GM23338 (cell line): ENCODE results near the gene EVI5. TPM values are rescaled to one million over a fixed set of nuclear protein-coding genes. Genes with fewer than 3 reads are reported as not detected.

Source experiments
- ATAC-seq: fragments of 200-7000 bp; cut with Tn5 transposase; 3 replicates; pipeline ENCODE4 v1.9.1; 2020
- DNase-seq: peaks from one replicate; pipeline ENCODE4 v3.0.0-alpha.2; 2015; ENCODE audit warnings: low spot score
- H2AFZ ChIP-seq: fragments of 200-600 bp; sonication (generic); 2 replicates; pipeline ENCODE4 v1.8.0; 2016; ENCODE audit warnings: antibody characterized with exemption, mild to moderate bottlenecking, moderate library complexity
- H3F3A ChIP-seq: fragments of 200-600 bp; sonication (generic); replicated peaks from 2 replicates; pipeline ENCODE4 v1.8.0; 2017; ENCODE audit warnings: antibody characterized with exemption, mixed run types, low read depth
- H3K27ac ChIP-seq: fragments of 200-600 bp; sonication (generic); 2 replicates; pipeline ENCODE4 v1.6.1; 2016; ENCODE audit warnings: low read depth
- H3K27me3 ChIP-seq: fragments of 200-600 bp; sonication (generic); 2 replicates; pipeline ENCODE4 v1.8.0; 2016; ENCODE audit warnings: mild to moderate bottlenecking, mixed run types, moderate library complexity; ENCODE audit not compliant: insufficient read depth
- H3K36me3 ChIP-seq: fragments of 200-600 bp; sonication (generic); 2 replicates; pipeline ENCODE4 v1.8.0; 2016; ENCODE audit warnings: mild to moderate bottlenecking; ENCODE audit not compliant: insufficient read depth
- H3K4me1 ChIP-seq: fragments of 200-600 bp; sonication (generic); 2 replicates; pipeline ENCODE4 v1.8.0; 2016; ENCODE audit warnings: mild to moderate bottlenecking, moderate library complexity; ENCODE audit not compliant: insufficient read depth
- H3K4me2 ChIP-seq: fragments of 200-600 bp; sonication (generic); 2 replicates; pipeline ENCODE4 v1.7.1; 2017; ENCODE audit warnings: mixed run types
- H3K4me3 ChIP-seq: fragments of 200-600 bp; sonication (generic); 2 replicates; pipeline ENCODE4 v1.6.1; 2016; ENCODE audit warnings: mixed run types
- H3K79me2 ChIP-seq: fragments of 200-600 bp; sonication (generic); replicated peaks from 2 replicates; pipeline ENCODE4 v1.8.0; 2017; ENCODE audit warnings: mild to moderate bottlenecking; ENCODE audit not compliant: insufficient read depth
- H3K9me2 ChIP-seq: fragments of 200-600 bp; sonication (generic); 2 replicates; pipeline ENCODE4 v1.8.0; 2017; ENCODE audit not compliant: insufficient read depth
- H4K20me1 ChIP-seq: fragments of 200-600 bp; sonication (generic); replicated peaks from 2 replicates; pipeline ENCODE4 v1.8.0; 2017; ENCODE audit warnings: mild to moderate bottlenecking; ENCODE audit not compliant: insufficient read depth
- H3K27ac Mint-ChIP-seq: 2 replicates; pipeline ENCODE4 v1.8.0; 2020; ENCODE audit warnings: inconsistent platforms, mild to moderate bottlenecking, moderate library complexity, mixed read lengths
- H3K27me3 Mint-ChIP-seq: 3 replicates; pipeline ENCODE4 v1.8.0; 2022; ENCODE audit warnings: low read depth, mild to moderate bottlenecking, moderate library complexity, mixed read lengths, inconsistent platforms; ENCODE audit not compliant: insufficient read depth, poor library complexity
- H3K36me3 Mint-ChIP-seq: 3 replicates; pipeline ENCODE4 v1.8.0; 2021; ENCODE audit warnings: low read depth, mild to moderate bottlenecking, inconsistent platforms, moderate library complexity, mixed read lengths
- H3K4me1 Mint-ChIP-seq: 3 replicates; pipeline ENCODE4 v1.8.0; 2020; ENCODE audit warnings: mild to moderate bottlenecking, inconsistent platforms, mixed read lengths
- H3K4me3 Mint-ChIP-seq: 3 replicates; pipeline ENCODE4 v1.8.0; 2021; ENCODE audit warnings: moderate library complexity, mild to moderate bottlenecking, inconsistent platforms, mixed read lengths
- H3K9me3 Mint-ChIP-seq: 3 replicates; pipeline ENCODE4 v1.8.0; 2020; ENCODE audit warnings: moderate library complexity, mild to moderate bottlenecking, inconsistent platforms, mixed read lengths
- CREB1 ChIP-seq: fragments of 250-450 bp; sonication (Bioruptor Pico); IDR thresholded peaks from 2 replicates; pipeline ENCODE4 v1.5.0; 2020; ENCODE audit warnings: low read depth, mild to moderate bottlenecking, moderate library complexity
- CTCF ChIP-seq, 2 experiments: fragments of 200-600 bp in 1 of 2; sonication (generic) in 1 of 2; conservative IDR thresholded peaks; 2 replicates each; pipeline versions ENCODE4 v1.5.1 to v1.6.1; 2016 to 2017; ENCODE audit warnings: antibody characterized with exemption in 2 of 2, low read depth in 2 of 2, mild to moderate bottlenecking in 2 of 2, moderate library complexity in 1 of 2
- EZH2 ChIP-seq: fragments of 200-600 bp; sonication (generic); IDR thresholded peaks from one replicate; pipeline ENCODE4 v1.8.0; 2017; ENCODE audit warnings: antibody characterized with exemption, mild to moderate bottlenecking, low read depth; ENCODE audit not compliant: unreplicated experiment
- EZH2phosphoT487 ChIP-seq: fragments of 200-600 bp; sonication (generic); IDR thresholded peaks from one replicate; pipeline ENCODE4 v1.8.1; 2018; ENCODE audit warnings: antibody characterized with exemption; ENCODE audit not compliant: unreplicated experiment
- JUNB ChIP-seq: IDR thresholded peaks from one replicate; pipeline ENCODE4 v1.6.1; 2016; ENCODE audit warnings: antibody characterized with exemption; ENCODE audit not compliant: unreplicated experiment
- NANOG ChIP-seq: IDR thresholded peaks from 2 replicates; pipeline ENCODE4 v1.6.1; 2016; ENCODE audit warnings: antibody characterized with exemption, borderline replicate concordance
- POLR2AphosphoS5 ChIP-seq: IDR thresholded peaks from 2 replicates; pipeline ENCODE4 v1.6.1; 2016; ENCODE audit warnings: antibody characterized with exemption, low read depth
- REST ChIP-seq: IDR thresholded peaks from one replicate; pipeline ENCODE4 v1.6.1; 2018; ENCODE audit warnings: antibody characterized with exemption; ENCODE audit not compliant: unreplicated experiment
- STAT1 ChIP-seq: IDR thresholded peaks from one replicate; pipeline ENCODE4 v1.6.1; 2016; ENCODE audit warnings: antibody characterized with exemption; ENCODE audit not compliant: unreplicated experiment
- ZNF114 ChIP-seq: fragments of 250-450 bp; sonication (Bioruptor Pico); IDR thresholded peaks from 2 replicates; pipeline ENCODE4 v1.5.0; 2020; ENCODE audit warnings: mild to moderate bottlenecking, moderate library complexity
- ZNF331 ChIP-seq: fragments of 250-450 bp; sonication (Bioruptor Pico); IDR thresholded peaks from 2 replicates; pipeline ENCODE4 v1.5.0; 2020; ENCODE audit warnings: low read depth, mild to moderate bottlenecking, moderate library complexity
- polyA plus RNA-seq: library from polyadenylated mRNA; unstranded; fragments of >200 nt; fragmentation: Nextera tagmentation; extraction: Ambion mirVana; gene quantifications from 2 replicates; pipeline ENCODE4 v1.2.1, GENCODE V29; 2016
- total RNA-seq: library from RNA; depleted of rRNA; stranded (reverse); fragments of >200 nt; shearing (Covaris generic); gene quantifications from 2 replicates; pipeline ENCODE4 v1.2.3, GENCODE V29; 2014
- TF ChIP-seq, protein P1 (sequence below): IDR thresholded peaks from 2 replicates; pipeline ENCODE4 v1.6.1; 2016; ENCODE audit warnings: antibody characterized with exemption
- TF ChIP-seq, protein P2 (sequence below): fragments of 250-450 bp; sonication (Bioruptor Pico); IDR thresholded peaks from 2 replicates; pipeline ENCODE4 v1.5.0; 2020; ENCODE audit warnings: mild to moderate bottlenecking, moderate library complexity

The EVI5 gene
- total and polyA plus RNA-seq, 2 experiments from 2014 or later, result 15.6 to 24.8 TPM

DNA sequence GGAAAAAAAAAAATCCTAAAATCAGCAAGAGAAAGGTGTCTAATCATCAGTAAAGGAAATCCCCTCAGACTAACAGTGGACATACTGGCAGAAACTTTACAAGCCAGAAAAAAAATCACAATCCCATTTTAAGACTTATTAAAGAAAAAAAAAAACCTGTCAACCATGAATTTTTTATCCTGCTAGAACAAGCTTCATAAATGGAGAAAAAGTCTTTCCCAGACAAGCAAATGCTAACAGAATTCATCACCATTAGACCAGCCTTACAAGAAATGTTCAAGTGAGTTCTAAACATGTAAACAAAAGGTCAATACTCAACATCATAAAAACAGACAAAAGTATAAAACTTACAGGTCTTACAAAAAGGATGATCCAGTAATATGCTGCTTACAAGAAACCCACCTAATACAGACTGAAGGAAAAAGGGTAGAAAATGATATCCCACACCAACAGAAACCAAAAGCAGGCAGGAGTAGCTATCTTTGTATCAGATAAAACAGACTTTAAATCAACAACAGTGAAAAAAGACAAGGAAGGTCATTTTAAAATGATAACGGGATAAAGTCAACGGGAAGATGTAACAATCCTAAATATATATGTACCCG, 129.6 kb downstream of the EVI5 start:
- no peaks in the 10 kb centered on the region for H3K27me3 ChIP-seq
- H3K36me3 ChIP-seq, result no peaks in the 10 kb centered on the region
- no peak overlapping the region for H3K4me2 ChIP-seq
- no peaks in the 10 kb centered on the region for H4K20me1 ChIP-seq
- Mint-ChIP-seq H3K4me1 (no peaks in the 10 kb centered on the region), H3K36me3 (peaks cover 34% of the 10 kb centered on the region), H3K27me3 (peaks cover 2% of the 10 kb centered on the region), H3K27ac (no peak overlapping the region), H3K4me3 (no peak overlapping the region), H3K9me3 (peaks cover 22% of the 10 kb centered on the region; the same call in 2 of the 3 replicates)
- DNase-seq, result no peak
- no peaks in the 10 kb centered on the region for H3K79me2 ChIP-seq
- H3F3A ChIP-seq, result no peaks in the 10 kb centered on the region
- H2AFZ ChIP-seq, result no peak overlapping the region
- TF ChIP-seq POLR2AphosphoS5 (no peak), NANOG (no peak), EZH2phosphoT487 (no peak), ZNF114 (CRISPR knock-in tag) (no peak), EZH2 (no peak), STAT1 (no peak), CTCF (conservative IDR thresholded peaks at IDR 0.05; ENCODE audit: low read depth in 2 of 2) (no peak), ZNF331 (no peak), JUNB (no peak), CREB1 (no peak), REST (no peak)
- TF ChIP-seq, protein P1, sequence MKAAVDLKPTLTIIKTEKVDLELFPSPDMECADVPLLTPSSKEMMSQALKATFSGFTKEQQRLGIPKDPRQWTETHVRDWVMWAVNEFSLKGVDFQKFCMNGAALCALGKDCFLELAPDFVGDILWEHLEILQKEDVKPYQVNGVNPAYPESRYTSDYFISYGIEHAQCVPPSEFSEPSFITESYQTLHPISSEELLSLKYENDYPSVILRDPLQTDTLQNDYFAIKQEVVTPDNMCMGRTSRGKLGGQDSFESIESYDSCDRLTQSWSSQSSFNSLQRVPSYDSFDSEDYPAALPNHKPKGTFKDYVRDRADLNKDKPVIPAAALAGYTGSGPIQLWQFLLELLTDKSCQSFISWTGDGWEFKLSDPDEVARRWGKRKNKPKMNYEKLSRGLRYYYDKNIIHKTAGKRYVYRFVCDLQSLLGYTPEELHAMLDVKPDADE, result no peak
- TF ChIP-seq, protein P2, sequence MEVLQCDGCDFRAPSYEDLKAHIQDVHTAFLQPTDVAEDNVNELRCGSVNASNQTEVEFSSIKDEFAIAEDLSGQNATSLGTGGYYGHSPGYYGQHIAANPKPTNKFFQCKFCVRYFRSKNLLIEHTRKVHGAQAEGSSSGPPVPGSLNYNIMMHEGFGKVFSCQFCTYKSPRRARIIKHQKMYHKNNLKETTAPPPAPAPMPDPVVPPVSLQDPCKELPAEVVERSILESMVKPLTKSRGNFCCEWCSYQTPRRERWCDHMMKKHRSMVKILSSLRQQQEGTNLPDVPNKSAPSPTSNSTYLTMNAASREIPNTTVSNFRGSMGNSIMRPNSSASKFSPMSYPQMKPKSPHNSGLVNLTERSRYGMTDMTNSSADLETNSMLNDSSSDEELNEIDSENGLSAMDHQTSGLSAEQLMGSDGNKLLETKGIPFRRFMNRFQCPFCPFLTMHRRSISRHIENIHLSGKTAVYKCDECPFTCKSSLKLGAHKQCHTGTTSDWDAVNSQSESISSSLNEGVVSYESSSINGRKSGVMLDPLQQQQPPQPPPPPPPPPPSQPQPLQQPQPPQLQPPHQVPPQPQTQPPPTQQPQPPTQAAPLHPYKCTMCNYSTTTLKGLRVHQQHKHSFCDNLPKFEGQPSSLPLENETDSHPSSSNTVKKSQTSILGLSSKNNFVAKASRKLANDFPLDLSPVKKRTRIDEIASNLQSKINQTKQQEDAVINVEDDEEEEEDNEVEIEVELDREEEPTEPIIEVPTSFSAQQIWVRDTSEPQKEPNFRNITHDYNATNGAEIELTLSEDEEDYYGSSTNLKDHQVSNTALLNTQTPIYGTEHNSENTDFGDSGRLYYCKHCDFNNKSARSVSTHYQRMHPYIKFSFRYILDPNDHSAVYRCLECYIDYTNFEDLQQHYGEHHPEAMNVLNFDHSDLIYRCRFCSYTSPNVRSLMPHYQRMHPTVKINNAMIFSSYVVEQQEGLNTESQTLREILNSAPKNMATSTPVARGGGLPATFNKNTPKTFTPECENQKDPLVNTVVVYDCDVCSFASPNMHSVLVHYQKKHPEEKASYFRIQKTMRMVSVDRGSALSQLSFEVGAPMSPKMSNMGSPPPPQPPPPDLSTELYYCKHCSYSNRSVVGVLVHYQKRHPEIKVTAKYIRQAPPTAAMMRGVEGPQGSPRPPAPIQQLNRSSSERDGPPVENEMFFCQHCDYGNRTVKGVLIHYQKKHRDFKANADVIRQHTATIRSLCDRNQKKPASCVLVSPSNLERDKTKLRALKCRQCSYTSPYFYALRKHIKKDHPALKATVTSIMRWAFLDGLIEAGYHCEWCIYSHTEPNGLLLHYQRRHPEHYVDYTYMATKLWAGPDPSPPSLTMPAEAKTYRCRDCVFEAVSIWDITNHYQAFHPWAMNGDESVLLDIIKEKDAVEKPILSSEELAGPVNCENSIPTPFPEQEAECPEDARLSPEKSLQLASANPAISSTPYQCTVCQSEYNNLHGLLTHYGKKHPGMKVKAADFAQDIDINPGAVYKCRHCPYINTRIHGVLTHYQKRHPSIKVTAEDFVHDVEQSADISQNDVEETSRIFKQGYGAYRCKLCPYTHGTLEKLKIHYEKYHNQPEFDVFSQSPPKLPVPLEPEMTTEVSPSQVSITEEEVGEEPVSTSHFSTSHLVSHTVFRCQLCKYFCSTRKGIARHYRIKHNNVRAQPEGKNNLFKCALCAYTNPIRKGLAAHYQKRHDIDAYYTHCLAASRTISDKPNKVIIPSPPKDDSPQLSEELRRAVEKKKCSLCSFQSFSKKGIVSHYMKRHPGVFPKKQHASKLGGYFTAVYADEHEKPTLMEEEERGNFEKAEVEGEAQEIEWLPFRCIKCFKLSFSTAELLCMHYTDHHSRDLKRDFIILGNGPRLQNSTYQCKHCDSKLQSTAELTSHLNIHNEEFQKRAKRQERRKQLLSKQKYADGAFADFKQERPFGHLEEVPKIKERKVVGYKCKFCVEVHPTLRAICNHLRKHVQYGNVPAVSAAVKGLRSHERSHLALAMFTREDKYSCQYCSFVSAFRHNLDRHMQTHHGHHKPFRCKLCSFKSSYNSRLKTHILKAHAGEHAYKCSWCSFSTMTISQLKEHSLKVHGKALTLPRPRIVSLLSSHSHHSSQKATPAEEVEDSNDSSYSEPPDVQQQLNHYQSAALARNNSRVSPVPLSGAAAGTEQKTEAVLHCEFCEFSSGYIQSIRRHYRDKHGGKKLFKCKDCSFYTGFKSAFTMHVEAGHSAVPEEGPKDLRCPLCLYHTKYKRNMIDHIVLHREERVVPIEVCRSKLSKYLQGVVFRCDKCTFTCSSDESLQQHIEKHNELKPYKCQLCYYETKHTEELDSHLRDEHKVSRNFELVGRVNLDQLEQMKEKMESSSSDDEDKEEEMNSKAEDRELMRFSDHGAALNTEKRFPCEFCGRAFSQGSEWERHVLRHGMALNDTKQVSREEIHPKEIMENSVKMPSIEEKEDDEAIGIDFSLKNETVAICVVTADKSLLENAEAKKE, result no peak
- no peaks in the 10 kb centered on the region for H3K4me1 ChIP-seq
- ATAC-seq, result no peak
- no peaks in the 10 kb centered on the region for H3K9me2 ChIP-seq
- H3K27ac ChIP-seq, result no peak overlapping the region
- H3K4me3 ChIP-seq, result no peak overlapping the region
